ENCODE results near the gene PTPRN2.

DNA sequence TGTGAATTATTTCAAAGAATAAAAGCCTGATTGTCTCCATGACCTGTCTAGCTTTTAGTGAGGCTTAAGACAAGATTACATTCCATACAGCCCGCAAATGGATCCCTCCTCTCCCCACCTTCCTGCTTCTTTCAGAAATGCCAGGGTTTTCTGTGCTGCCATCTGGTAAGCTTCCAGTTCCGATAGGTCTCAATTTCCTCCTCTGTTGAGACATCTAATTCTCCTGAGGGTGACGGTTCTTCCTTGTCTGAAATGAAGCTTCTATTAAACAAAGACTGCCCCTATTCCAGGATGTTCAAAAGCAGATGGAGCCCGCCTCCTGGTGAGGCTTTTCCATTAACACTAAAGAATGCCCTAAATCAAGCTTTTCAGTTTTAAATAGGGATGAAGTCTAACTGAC lies 295.6 kb downstream of the PTPRN2 start:
- no peak for TF ChIP-seq CTCF (conservative IDR thresholded peaks at IDR 0.05 in 1 of 2, IDR thresholded peaks at IDR 0.05 in 1 of 2; ENCODE audit: low read depth in 1 of 2, low read length in 2 of 2)
- TF ChIP-seq EZH2 (IDR thresholded peaks at IDR 0.05; ENCODE audit: low read length, missing control alignments) = no peak

Measured in fibroblast of lung (primary cell).